GM12875 (cell line): ENCODE measurements around the gene SRGAP3.

Experiments used
- H3K4me3 ChIP-seq: one replicate; pipeline ENCODE4 v1.5.1; 2011; ENCODE audit warnings: low read depth, low read length, control low read depth
- CTCF ChIP-seq: IDR thresholded peaks from 2 replicates; pipeline ENCODE4 v1.5.1; 2011; ENCODE audit warnings: low read depth, mild to moderate bottlenecking, control low read depth, inconsistent platforms, low read length, moderate library complexity, borderline replicate concordance; ENCODE audit not compliant: insufficient read depth

Gene SRGAP3

GRCh38 chr3:8982509-8982908, 266.9 kb downstream of the SRGAP3 start:
- no peak overlapping the region for H3K4me3 ChIP-seq
- TF ChIP-seq CTCF, result no peak

- H3K4me3 ChIP-seq, result no peak overlapping the region
- TF ChIP-seq CTCF, result no peak
Observed at GRCh38 chr3:8981700-8982099, 267.7 kb downstream of the SRGAP3 start.

- no peak for TF ChIP-seq CTCF
Observed at GRCh38 chr3:8981296-8981695, 268.1 kb downstream of the SRGAP3 start.

GRCh38 chr3:8980756-8981257, 268.6 kb downstream of the SRGAP3 start:
- H3K4me3 ChIP-seq, result no peak overlapping the region
- no peak for TF ChIP-seq CTCF

More at GRCh38 chr3:8981296-8981695, 268.1 kb downstream of the SRGAP3 start:
- H3K4me3 ChIP-seq, result no peak overlapping the region

- H3K4me3 ChIP-seq, result no peak overlapping the region
- no peak for TF ChIP-seq CTCF
Observed at GRCh38 chr3:8979262-8979661, 270.2 kb downstream of the SRGAP3 start.

- no peak overlapping the region for H3K4me3 ChIP-seq
- no peak for TF ChIP-seq CTCF
Observed at GRCh38 chr3:8978551-8978950, 270.9 kb downstream of the SRGAP3 start.

GRCh38 chr3:8976540-8977182, 272.8 kb downstream of the SRGAP3 start:
- no peak overlapping the region for H3K4me3 ChIP-seq
- TF ChIP-seq CTCF, result no peak
